PC-9 (cell line): ENCODE data around the gene ADGRD1. TPM values are rescaled to one million over a fixed set of nuclear protein-coding genes. Genes with fewer than 3 reads are reported as not detected.

Source experiments
- BruUV-seq: library from RNA; stranded (reverse); fragments of 400-500 nt; replicated peaks from 2 replicates; lab custom pipeline; 2021; lab: Mats Ljungman, UMichigan
- CTCF ChIA-PET: fragments of 300-600 bp; sonication (Branson Sonifier 250); formaldehyde crosslinking; loops from one replicate; lab custom pipeline; 2022; ENCODE audit warnings: antibody characterized with exemption; lab: Charles Lee
- POLR2A ChIA-PET: fragments of 300-600 bp; sonication (Branson Sonifier 250); formaldehyde crosslinking; loops from one replicate; lab custom pipeline; 2022; ENCODE audit warnings: antibody characterized with exemption; ENCODE audit not compliant: unreplicated experiment; lab: Charles Lee
- DNase-seq, 2 experiments: peaks; one replicate each; pipeline versions ENCODE4 v3.0.0 to v3.0.0-alpha.2; 2015 to 2022; ENCODE audit warnings: mixed read lengths in 1 of 2
- H2AFZ ChIP-seq: fragments of 200-600 bp; sonication (generic); 2 replicates; pipeline ENCODE4 v1.8.1; 2017; ENCODE audit warnings: antibody characterized with exemption
- H3F3A ChIP-seq: fragments of 200-600 bp; sonication (generic); 2 replicates; pipeline ENCODE4 v1.8.1; 2017; ENCODE audit warnings: antibody characterized with exemption, mild to moderate bottlenecking, low read depth; ENCODE audit not compliant: insufficient read depth
- H3K27ac ChIP-seq: fragments of 200-600 bp; sonication (generic); 2 replicates; pipeline ENCODE4 v1.6.1; 2016; ENCODE audit warnings: mixed run types
- H3K27me3 ChIP-seq: fragments of 200-600 bp; sonication (generic); 2 replicates; pipeline ENCODE4 v1.6.1; 2016; ENCODE audit warnings: low read depth, mixed run types; ENCODE audit not compliant: insufficient read depth
- H3K36me3 ChIP-seq: fragments of 200-600 bp; sonication (generic); 2 replicates; pipeline ENCODE4 v1.6.1; 2016; ENCODE audit warnings: low read depth, mixed run types
- H3K4me1 ChIP-seq: fragments of 200-600 bp; sonication (generic); replicated peaks from 2 replicates; pipeline ENCODE4 v1.6.1; 2016; ENCODE audit warnings: mixed run types; ENCODE audit not compliant: insufficient read depth
- H3K4me2 ChIP-seq: fragments of 200-600 bp; sonication (generic); 2 replicates; pipeline ENCODE4 v1.6.1; 2017; ENCODE audit warnings: mixed run types
- H3K4me3 ChIP-seq: fragments of 200-600 bp; sonication (generic); 2 replicates; pipeline ENCODE4 v1.6.1; 2016; ENCODE audit warnings: mixed run types
- H3K79me2 ChIP-seq: fragments of 200-600 bp; sonication (generic); 2 replicates; pipeline ENCODE4 v1.6.1; 2017; ENCODE audit warnings: low read depth, mixed run types
- H3K9me2 ChIP-seq: fragments of 200-600 bp; sonication (generic); 2 replicates; pipeline ENCODE4 v1.8.1; 2017; ENCODE audit warnings: mild to moderate bottlenecking; ENCODE audit not compliant: insufficient read depth
- H3K9me3 ChIP-seq: fragments of 200-600 bp; sonication (generic); 2 replicates; pipeline ENCODE4 v1.8.1; 2016; ENCODE audit warnings: low read depth; ENCODE audit not compliant: insufficient read depth
- H4K20me1 ChIP-seq: fragments of 200-600 bp; sonication (generic); 2 replicates; pipeline ENCODE4 v1.8.1; 2017; ENCODE audit not compliant: insufficient read depth
- CTCF ChIP-seq: fragments of 200-600 bp; sonication (generic); conservative IDR thresholded peaks from 2 replicates; pipeline ENCODE4 v1.6.1; 2017; ENCODE audit warnings: mixed run types, antibody characterized with exemption, mild to moderate bottlenecking, moderate library complexity
- EZH2 ChIP-seq: fragments of 200-600 bp; sonication (generic); IDR thresholded peaks from 2 replicates; pipeline ENCODE4 v1.8.0; 2017; ENCODE audit warnings: antibody characterized with exemption, low read depth
- intact Hi-C: fragments of 100-400 bp; cut with micrococcal nuclease; formaldehyde crosslinking; loops from one replicate; pipeline ENCODE4 v1.10.0; 2022; ENCODE audit not compliant: unreplicated experiment
- total RNA-seq: library from RNA; stranded (reverse); gene quantifications from 2 replicates; pipeline ENCODE4 v1.2.3, GENCODE V29; 2021

ADGRD1 gene
- total RNA-seq, 1 experiment from 2014 or later = not detected

- Histone ChIP-seq H2AFZ (no peak overlapping the region), H3K4me3 (no peak overlapping the region), H3K27ac (no peak overlapping the region), H3K4me2 (no peak overlapping the region), H3K27me3 (peaks cover 97% of the 10 kb centered on the region), H3K9me2 (no peaks in the 10 kb centered on the region), H3K9me3 (no peaks in the 10 kb centered on the region), H3K36me3 (no peaks in the 10 kb centered on the region), H4K20me1 (no peaks in the 10 kb centered on the region), H3F3A (no peaks in the 10 kb centered on the region), H3K4me1 (no peaks in the 10 kb centered on the region), H3K79me2 (no peaks in the 10 kb centered on the region)
- TF ChIP-seq EZH2 (no peak), CTCF (no peak)
- no peak for DNase-seq
- CTCF ChIA-PET = no interaction called here
- intact Hi-C loops = no loop called here
- no TSS peak for BruUV-seq
- POLR2A ChIA-PET = no interaction called here
Observed at GRCh38 chr12:130972586-130972950, 18.9 kb downstream of the ADGRD1 start.

- H3K27me3 ChIP-seq = peaks cover 97% of the 10 kb centered on the region
- no peak overlapping the region for H3K27ac ChIP-seq
- no peak for DNase-seq
- intact Hi-C loops = no loop called here
- H3K4me1 ChIP-seq = no peaks in the 10 kb centered on the region
- no TSS peak for BruUV-seq
- no peaks in the 10 kb centered on the region for H3F3A ChIP-seq
- no peaks in the 10 kb centered on the region for H3K36me3 ChIP-seq
- no peaks in the 10 kb centered on the region for H4K20me1 ChIP-seq
- POLR2A ChIA-PET = no interaction called here
- no peaks in the 10 kb centered on the region for H3K79me2 ChIP-seq
- TF ChIP-seq CTCF (no peak), EZH2 (no peak)
- H3K4me2 ChIP-seq = no peak overlapping the region
- H3K4me3 ChIP-seq = no peak overlapping the region
- H3K9me3 ChIP-seq = no peaks in the 10 kb centered on the region
- CTCF ChIA-PET = no interaction called here
- no peaks in the 10 kb centered on the region for H3K9me2 ChIP-seq
- no peak overlapping the region for H2AFZ ChIP-seq
Observed at GRCh38 chr12:130973109-130973508, 19.4 kb downstream of the ADGRD1 start.

GRCh38 chr12:130973906-130974305, 20.2 kb downstream of the ADGRD1 start:
- Histone ChIP-seq H3F3A (no peaks in the 10 kb centered on the region), H3K27me3 (peaks cover 97% of the 10 kb centered on the region), H3K27ac (no peak overlapping the region), H3K9me2 (no peaks in the 10 kb centered on the region), H4K20me1 (no peaks in the 10 kb centered on the region), H3K4me2 (no peak overlapping the region), H2AFZ (no peak overlapping the region), H3K79me2 (no peaks in the 10 kb centered on the region), H3K4me1 (no peaks in the 10 kb centered on the region), H3K4me3 (no peak overlapping the region), H3K36me3 (no peaks in the 10 kb centered on the region), H3K9me3 (no peaks in the 10 kb centered on the region)
- TF ChIP-seq EZH2 = no peak
- no peak for TF ChIP-seq CTCF
- POLR2A ChIA-PET = no interaction called here
- CTCF ChIA-PET = no interaction called here
- BruUV-seq = no TSS peak
- no peak for DNase-seq
- intact Hi-C loops = no loop called here
